ENCODE results near the gene CALML3. TPM values are rescaled to one million over a fixed set of nuclear protein-coding genes. Genes with fewer than 3 reads are reported as not detected.

CALML3 gene
- total and polyA plus RNA-seq, 4 donors: 0.02 to 0.11 (median 0.04) TPM; not detected in 1

DNA sequence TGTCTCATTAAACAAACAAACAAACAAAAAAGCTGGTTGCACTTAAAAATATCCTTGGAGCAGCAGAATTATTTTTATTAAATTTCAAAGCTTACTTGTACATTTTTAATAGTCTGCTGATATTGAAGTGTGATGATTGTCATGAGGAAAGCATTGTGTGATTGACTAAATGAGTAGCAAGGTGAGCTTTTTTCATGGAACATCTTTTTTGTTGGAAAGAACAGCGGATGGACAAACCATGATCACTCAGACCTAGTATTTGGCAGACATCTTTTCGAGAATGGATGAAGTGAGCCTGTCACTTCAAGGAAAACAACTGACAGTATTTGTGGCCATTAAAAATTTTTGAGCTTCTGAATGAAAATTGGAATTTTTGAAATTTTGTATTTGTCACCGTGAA, 5.7 kb upstream of the CALML3 start:
- Histone ChIP-seq H3K27me3 (ENCODE audit: control insufficient read depth in 3 of 3, insufficient read depth in 3 of 3, low read length in 2 of 3) (no peaks in the 10 kb centered on the region), H3K36me3 (ENCODE audit: control insufficient read depth in 4 of 4, insufficient read depth in 4 of 4, low read length in 4 of 4) (no peaks in the 10 kb centered on the region), H3K4me3 (no peak overlapping the region), H3K4me1 (ENCODE audit: control insufficient read depth in 5 of 5, insufficient read depth in 5 of 5, low read length in 5 of 5) (peaks cover 0 to 18% (median 0%) of the 10 kb centered on the region in 5 donors), H3K9me3 (ENCODE audit: control insufficient read depth in 4 of 4, insufficient read depth in 3 of 4, low read length in 3 of 4) (no peaks in the 10 kb centered on the region), H3K9ac (ENCODE audit: insufficient read depth in 1 of 2, low read length in 2 of 2) (no peak overlapping the region), H3K27ac (ENCODE audit: low read depth in 1 of 2, low read length in 1 of 2) (no peak overlapping the region)
- TF ChIP-seq, protein P1, sequence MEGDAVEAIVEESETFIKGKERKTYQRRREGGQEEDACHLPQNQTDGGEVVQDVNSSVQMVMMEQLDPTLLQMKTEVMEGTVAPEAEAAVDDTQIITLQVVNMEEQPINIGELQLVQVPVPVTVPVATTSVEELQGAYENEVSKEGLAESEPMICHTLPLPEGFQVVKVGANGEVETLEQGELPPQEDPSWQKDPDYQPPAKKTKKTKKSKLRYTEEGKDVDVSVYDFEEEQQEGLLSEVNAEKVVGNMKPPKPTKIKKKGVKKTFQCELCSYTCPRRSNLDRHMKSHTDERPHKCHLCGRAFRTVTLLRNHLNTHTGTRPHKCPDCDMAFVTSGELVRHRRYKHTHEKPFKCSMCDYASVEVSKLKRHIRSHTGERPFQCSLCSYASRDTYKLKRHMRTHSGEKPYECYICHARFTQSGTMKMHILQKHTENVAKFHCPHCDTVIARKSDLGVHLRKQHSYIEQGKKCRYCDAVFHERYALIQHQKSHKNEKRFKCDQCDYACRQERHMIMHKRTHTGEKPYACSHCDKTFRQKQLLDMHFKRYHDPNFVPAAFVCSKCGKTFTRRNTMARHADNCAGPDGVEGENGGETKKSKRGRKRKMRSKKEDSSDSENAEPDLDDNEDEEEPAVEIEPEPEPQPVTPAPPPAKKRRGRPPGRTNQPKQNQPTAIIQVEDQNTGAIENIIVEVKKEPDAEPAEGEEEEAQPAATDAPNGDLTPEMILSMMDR (IDR thresholded peaks at IDR 0.05; ENCODE audit: control extremely low read depth, extremely low read depth): no peak
- ATAC-seq (ENCODE audit: insufficient read depth, low FRiP score) (no peak), DNase-seq (no peak)
- 93 to 95% methylated on average over 3 of the region's 3 CpGs for WGBS, 2 donors

DNA sequence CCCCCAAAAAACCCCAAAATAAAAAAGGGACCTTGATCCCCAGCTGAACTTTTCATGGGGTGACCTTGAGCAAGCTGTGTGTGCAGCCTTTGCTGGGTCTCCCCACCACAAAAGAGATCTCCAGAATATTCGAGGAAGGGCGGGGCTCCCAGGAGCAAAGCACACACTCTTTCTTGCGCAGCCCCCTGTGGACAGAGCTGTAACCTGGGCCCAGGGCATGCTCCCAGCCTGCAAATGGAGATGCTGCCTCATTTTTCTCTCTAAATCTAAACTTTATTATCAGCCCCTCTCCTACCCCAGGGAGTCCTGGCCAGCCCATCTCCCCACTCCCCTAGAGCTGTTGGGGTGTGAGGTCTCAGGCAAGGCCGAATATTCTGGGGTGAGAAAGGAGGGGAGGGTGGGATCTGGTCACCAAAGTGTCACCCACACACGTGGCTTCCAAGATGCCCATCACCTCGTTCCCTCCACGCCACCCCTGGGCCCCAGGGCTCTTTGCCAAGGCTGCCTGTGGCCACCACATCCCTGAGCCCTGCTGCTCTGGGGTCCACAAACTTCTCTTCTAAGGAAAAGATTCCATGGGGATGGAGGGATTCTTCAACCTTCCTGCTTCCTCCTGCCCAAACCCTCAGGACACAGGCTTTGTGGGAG, 1.7 kb upstream of the CALML3 start:
- peak in 1 of 3 donors; percentile 10 for DNase-seq
- H3K9ac ChIP-seq (ENCODE audit: insufficient read depth in 1 of 2, low read length in 2 of 2): no peak overlapping the region
- 79 to 83% methylated on average over 7 of the region's 7 CpGs for WGBS, 2 donors
- no peak overlapping the region for H3K27ac ChIP-seq (ENCODE audit: low read depth in 1 of 2, low read length in 1 of 2)
- no peak overlapping the region for H3K4me3 ChIP-seq
- H3K4me1 ChIP-seq (ENCODE audit: control insufficient read depth in 5 of 5, insufficient read depth in 5 of 5, low read length in 5 of 5): peaks cover 0 to 16% (median 0%) of the 10 kb centered on the region in 5 donors
- no peaks in the 10 kb centered on the region for H3K36me3 ChIP-seq (ENCODE audit: control insufficient read depth in 4 of 4, insufficient read depth in 4 of 4, low read length in 4 of 4)
- H3K9me3 ChIP-seq (ENCODE audit: control insufficient read depth in 4 of 4, insufficient read depth in 3 of 4, low read length in 3 of 4): no peaks in the 10 kb centered on the region
- TF ChIP-seq, protein P1 (IDR thresholded peaks at IDR 0.05; ENCODE audit: control extremely low read depth, extremely low read depth): no peak
- no peaks in the 10 kb centered on the region for H3K27me3 ChIP-seq (ENCODE audit: control insufficient read depth in 3 of 3, insufficient read depth in 3 of 3, low read length in 2 of 3)
- no peak for ATAC-seq (ENCODE audit: insufficient read depth, low FRiP score)

DNA sequence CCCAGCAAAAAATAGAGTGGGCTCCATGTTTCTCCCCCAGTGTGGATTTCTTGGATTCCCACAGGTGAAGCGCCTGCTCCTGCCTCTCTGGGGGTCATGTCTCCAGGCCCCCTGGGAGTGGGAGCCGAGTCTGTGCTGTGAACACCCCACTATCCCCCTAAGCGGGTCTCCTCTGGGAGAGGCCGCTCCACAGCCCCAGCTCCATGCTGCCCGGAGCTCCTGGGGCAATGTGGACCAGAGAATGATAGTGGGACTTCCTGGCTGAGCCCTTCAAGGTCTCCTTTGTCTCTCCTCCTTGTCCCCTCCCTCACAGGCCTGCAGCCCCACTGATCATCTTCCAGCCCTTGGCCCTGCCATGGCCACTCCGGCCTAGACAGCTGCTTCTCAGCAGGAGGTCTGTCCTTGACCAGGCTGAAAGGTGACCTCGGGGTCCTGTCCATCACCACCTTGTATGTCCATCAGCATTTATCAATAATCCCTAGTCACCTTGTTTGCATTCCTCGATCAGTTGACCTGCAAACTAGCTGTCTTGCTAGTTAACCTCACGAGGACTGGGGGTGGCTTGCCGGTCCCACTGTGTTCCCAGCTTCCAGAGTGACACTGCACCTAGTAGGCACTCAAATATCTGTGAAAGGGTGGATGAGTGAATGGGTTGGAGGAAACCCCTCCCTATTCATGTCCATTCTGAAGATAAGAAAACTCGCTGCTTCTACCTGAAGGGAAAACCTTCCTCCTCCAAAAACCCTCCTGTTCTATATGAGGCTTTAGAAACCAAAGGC, 776 bp upstream of the CALML3 start:
- no peaks in the 10 kb centered on the region for H3K36me3 ChIP-seq (ENCODE audit: control insufficient read depth in 4 of 4, insufficient read depth in 4 of 4, low read length in 4 of 4)
- H3K9me3 ChIP-seq (ENCODE audit: control insufficient read depth in 4 of 4, insufficient read depth in 3 of 4, low read length in 3 of 4): no peaks in the 10 kb centered on the region
- H3K4me1 ChIP-seq (ENCODE audit: control insufficient read depth in 5 of 5, insufficient read depth in 5 of 5, low read length in 5 of 5): peaks cover 0 to 7% (median 0%) of the 10 kb centered on the region in 5 donors
- no peak for ATAC-seq (ENCODE audit: insufficient read depth, low FRiP score)
- TF ChIP-seq, protein P1 (IDR thresholded peaks at IDR 0.05; ENCODE audit: control extremely low read depth, extremely low read depth): no peak
- no peaks in the 10 kb centered on the region for H3K27me3 ChIP-seq (ENCODE audit: control insufficient read depth in 3 of 3, insufficient read depth in 3 of 3, low read length in 2 of 3)
- H3K27ac ChIP-seq (ENCODE audit: low read depth in 1 of 2, low read length in 1 of 2): no peak overlapping the region
- WGBS, 2 donors: 94 to 95% methylated on average over 11 of the region's 11 CpGs
- no peak overlapping the region for H3K4me3 ChIP-seq
- no peak overlapping the region for H3K9ac ChIP-seq (ENCODE audit: insufficient read depth in 1 of 2, low read length in 2 of 2)
- peak in 1 of 3 donors; percentile 2 for DNase-seq

Data from lung (tissue), 12 donors.